Gastrocnemius medialis (tissue), 4 donors: ENCODE results near the gene SAT1.

Experiments used
- POLR2A ChIP-seq, 2 donors: fragments of 450-650 bp; IDR thresholded peaks; one replicate each; pipeline ENCODE4 v1.6.1; 2017; ENCODE audit warnings: antibody characterized with exemption in 2 of 2, mild to moderate bottlenecking in 2 of 2, moderate library complexity in 2 of 2
- TF ChIP-seq, protein P1 (sequence below), 5 experiments: fragments of 450-650 bp in 3 of 5; fragments of 200-600 bp in 2 of 5; sonication (generic) in 2 of 5; IDR thresholded peaks in 4 of 5; conservative IDR thresholded peaks in 1 of 5; 1 replicate in 4 of 5; 2 replicates in 1 of 5; pipeline ENCODE4 v1.5.1; 2016 to 2019; ENCODE audit warnings: antibody characterized with exemption in 5 of 5, mild to moderate bottlenecking in 3 of 5, moderate library complexity in 3 of 5

DNA sequence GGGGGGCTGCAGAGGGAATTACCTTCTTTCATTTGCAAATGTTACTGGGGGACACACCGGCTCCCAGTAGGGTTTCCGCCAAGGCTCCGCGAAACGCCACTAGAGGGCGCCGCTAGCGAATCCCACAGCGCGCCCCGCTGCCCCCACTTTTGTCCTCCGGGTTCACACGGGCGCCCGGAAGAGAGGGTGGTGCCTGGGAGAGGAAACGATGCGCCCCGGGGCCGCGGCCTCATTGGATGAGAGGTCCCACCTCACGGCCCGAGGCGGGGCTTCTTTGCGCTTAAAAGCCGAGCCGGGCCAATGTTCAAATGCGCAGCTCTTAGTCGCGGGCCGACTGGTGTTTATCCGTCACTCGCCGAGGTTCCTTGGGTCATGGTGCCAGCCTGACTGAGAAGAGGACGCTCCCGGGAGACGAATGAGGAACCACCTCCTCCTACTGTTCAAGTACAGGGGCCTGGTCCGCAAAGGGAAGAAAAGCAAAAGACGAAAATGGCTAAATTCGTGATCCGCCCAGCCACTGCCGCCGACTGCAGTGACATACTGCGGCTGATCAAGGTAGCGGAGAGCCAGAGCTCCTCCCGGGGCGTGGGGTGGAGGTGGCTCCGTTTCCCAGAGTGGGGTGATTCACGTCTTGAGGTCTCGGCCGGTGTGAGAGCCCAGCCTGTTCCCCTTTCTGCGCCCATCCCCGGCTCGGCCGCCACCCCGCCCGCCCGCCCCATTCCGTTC is at the start of gene SAT1:
- TF ChIP-seq, protein P1, sequence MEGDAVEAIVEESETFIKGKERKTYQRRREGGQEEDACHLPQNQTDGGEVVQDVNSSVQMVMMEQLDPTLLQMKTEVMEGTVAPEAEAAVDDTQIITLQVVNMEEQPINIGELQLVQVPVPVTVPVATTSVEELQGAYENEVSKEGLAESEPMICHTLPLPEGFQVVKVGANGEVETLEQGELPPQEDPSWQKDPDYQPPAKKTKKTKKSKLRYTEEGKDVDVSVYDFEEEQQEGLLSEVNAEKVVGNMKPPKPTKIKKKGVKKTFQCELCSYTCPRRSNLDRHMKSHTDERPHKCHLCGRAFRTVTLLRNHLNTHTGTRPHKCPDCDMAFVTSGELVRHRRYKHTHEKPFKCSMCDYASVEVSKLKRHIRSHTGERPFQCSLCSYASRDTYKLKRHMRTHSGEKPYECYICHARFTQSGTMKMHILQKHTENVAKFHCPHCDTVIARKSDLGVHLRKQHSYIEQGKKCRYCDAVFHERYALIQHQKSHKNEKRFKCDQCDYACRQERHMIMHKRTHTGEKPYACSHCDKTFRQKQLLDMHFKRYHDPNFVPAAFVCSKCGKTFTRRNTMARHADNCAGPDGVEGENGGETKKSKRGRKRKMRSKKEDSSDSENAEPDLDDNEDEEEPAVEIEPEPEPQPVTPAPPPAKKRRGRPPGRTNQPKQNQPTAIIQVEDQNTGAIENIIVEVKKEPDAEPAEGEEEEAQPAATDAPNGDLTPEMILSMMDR (IDR thresholded peaks at IDR 0.05 in 4 of 5, conservative IDR thresholded peaks at IDR 0.05 in 1 of 5): peak; percentile 69 to 85 (median 83)
- TF ChIP-seq POLR2A (IDR thresholded peaks at IDR 0.05): peak; percentile 92 to 96
